HG03439 (cell line): ENCODE results near the gene CRYGA.
"Not testable (repeated sequence)": the region's sequence is repeated elsewhere in the genome, so short reads cannot be mapped to it uniquely, and the experiment has no call there.

Source experiments
- ATAC-seq: cut with Tn5 transposase; IDR thresholded peaks from one replicate; pipeline ENCODE4 v1.9.1; 2021; ENCODE audit warnings: mild to moderate bottlenecking, moderate library complexity; ENCODE audit not compliant: unreplicated experiment

CRYGA gene

GRCh38 chr2:208127090-208127489 lies 36.3 kb downstream of the CRYGA start:
- ATAC-seq = no peak

GRCh38 chr2:208125251-208125650 lies 38.1 kb downstream of the CRYGA start:
- ATAC-seq = no peak

- ATAC-seq = not testable (repeated sequence)
Measured at GRCh38 chr2:208124013-208124715, 39.2 kb downstream of the CRYGA start, which contains the start of gene CRYGD. TSS of gene CRYGD (minus strand) at chr2:208124524. CDS start at chr2:208124473, 51 bp downstream.

- ATAC-seq = no peak
Measured at GRCh38 chr2:208122248-208122647, 41.1 kb downstream of the CRYGA start.

- ATAC-seq = no peak
Measured at GRCh38 chr2:208118918-208119317, 44.5 kb downstream of the CRYGA start.

- ATAC-seq = not testable (repeated sequence)
Measured at GRCh38 chr2:208117390-208117789, 46.0 kb downstream of the CRYGA start.

- ATAC-seq = no peak
Measured at GRCh38 chr2:208112969-208113368, 50.4 kb downstream of the CRYGA start.

GRCh38 chr2:208112273-208112745 lies 51.1 kb downstream of the CRYGA start:
- ATAC-seq = not testable (repeated sequence)
